K562 (cell line): ENCODE measurements around the gene TMEM131L. TPM values are rescaled to one million over a fixed set of nuclear protein-coding genes. Genes with fewer than 3 reads are reported as not detected.

Experiments used
- ARID4B ChIP-seq: sonication (generic); formaldehyde crosslinking; IDR thresholded peaks from 2 replicates; pipeline ENCODE4 v1.8.0; 2022; ENCODE audit warnings: mild to moderate bottlenecking, missing genetic modification reagents
- CBFA2T2 ChIP-seq: fragments of 450-650 bp; conservative IDR thresholded peaks from 2 replicates; pipeline ENCODE4 v1.6.1; 2017; ENCODE audit warnings: mild to moderate bottlenecking
- COPS2 ChIP-seq: fragments of 450-650 bp; conservative IDR thresholded peaks from 2 replicates; pipeline ENCODE4 v1.6.1; 2016; ENCODE audit warnings: mild to moderate bottlenecking, moderate library complexity
- ETV5 ChIP-seq: sonication (generic); formaldehyde crosslinking; IDR thresholded peaks from 2 replicates; pipeline ENCODE4 v1.4.0; 2020; ENCODE audit warnings: low read depth, mild to moderate bottlenecking, missing genetic modification reagents
- HDAC1 ChIP-seq, 2 experiments: fragments of 450-650 bp; IDR thresholded peaks; 2 replicates each; pipeline ENCODE4 v1.6.1; 2016 to 2017; ENCODE audit warnings: inconsistent platforms in 1 of 2, mild to moderate bottlenecking in 1 of 2, moderate library complexity in 1 of 2
- HNRNPH1 ChIP-seq: fragments of 200-400 bp; formaldehyde crosslinking; optimal IDR thresholded peaks from 2 replicates; pipeline ENCODE3; 2017; ENCODE audit warnings: low read depth, mild to moderate bottlenecking, low read length, moderate library complexity
- IRF1 ChIP-seq: sonication (generic); formaldehyde crosslinking; IDR thresholded peaks from 2 replicates; pipeline ENCODE4 v1.8.0; 2022; ENCODE audit warnings: missing genetic modification reagents, mild to moderate bottlenecking, borderline replicate concordance
- JUNB ChIP-seq: fragments of 450-650 bp; formaldehyde crosslinking; conservative IDR thresholded peaks from 2 replicates; pipeline ENCODE4 v1.4.0; 2020; ENCODE audit warnings: mild to moderate bottlenecking
- MAFG ChIP-seq: fragments of 450-650 bp; conservative IDR thresholded peaks from 2 replicates; pipeline ENCODE4 v1.6.1; 2016; ENCODE audit warnings: missing genetic modification characterization, missing compliant biosample characterization
- MCM5 ChIP-seq: fragments of 450-650 bp; IDR thresholded peaks from 2 replicates; pipeline ENCODE4 v1.6.1; 2016; ENCODE audit warnings: low read depth
- MTF1 ChIP-seq: fragments of 250-450 bp; sonication (Bioruptor Pico); IDR thresholded peaks from 2 replicates; pipeline ENCODE4 v1.9.0; 2021; ENCODE audit warnings: moderate library complexity, mild to moderate bottlenecking, inconsistent platforms, borderline replicate concordance
- NFRKB ChIP-seq: fragments of 450-650 bp; IDR thresholded peaks from 2 replicates; pipeline ENCODE4 v1.6.1; 2016; ENCODE audit warnings: low read depth
- NR3C1 ChIP-seq: sonication (generic); formaldehyde crosslinking; IDR thresholded peaks from 2 replicates; pipeline ENCODE4 v1.8.1; 2022; ENCODE audit warnings: missing genetic modification reagents
- PREB ChIP-seq: sonication (generic); formaldehyde crosslinking; IDR thresholded peaks from 2 replicates; pipeline ENCODE4 v1.8.1; 2023; ENCODE audit warnings: mild to moderate bottlenecking, missing genetic modification reagents
- RAD21 ChIP-seq, 2 experiments: fragments of 250-450 bp in 1 of 2; fragments of 450-650 bp in 1 of 2; sonication (Bioruptor Pico) in 1 of 2; formaldehyde crosslinking in 1 of 2; IDR thresholded peaks in 1 of 2; conservative IDR thresholded peaks in 1 of 2; 2 replicates each; pipeline versions ENCODE4 v1.4.0 to v1.8.0; 2020 to 2022; ENCODE audit warnings: mild to moderate bottlenecking in 2 of 2, moderate library complexity in 1 of 2
- RBM22 ChIP-seq: fragments of 200-400 bp; formaldehyde crosslinking; IDR thresholded peaks from 2 replicates; pipeline ENCODE4 v1.6.1; 2018; ENCODE audit warnings: low read length, low read depth; ENCODE audit not compliant: poor library complexity, severe bottlenecking
- RFX5 ChIP-seq: IDR thresholded peaks from 2 replicates; pipeline ENCODE4 v1.6.1; 2011; ENCODE audit warnings: low read depth, mild to moderate bottlenecking, improper control_type of control experiment, low read length
- TAF7 ChIP-seq: fragments of 450-650 bp; IDR thresholded peaks from 2 replicates; pipeline ENCODE4 v1.6.1; 2016; ENCODE audit warnings: missing genetic modification characterization, missing compliant biosample characterization
- TAL1 ChIP-seq: fragments of 450-650 bp; IDR thresholded peaks from 2 replicates; pipeline ENCODE4 v1.6.1; 2016; ENCODE audit warnings: mild to moderate bottlenecking
- ZC3H11A ChIP-seq: IDR thresholded peaks from 2 replicates; pipeline ENCODE4 v1.6.1; 2012; ENCODE audit warnings: low read depth, low read length, improper control_type of control experiment
- ZKSCAN3 ChIP-seq: fragments of 250-450 bp; sonication (Bioruptor Pico); IDR thresholded peaks from 2 replicates; pipeline ENCODE4 v1.4.0; 2020
- ZNF354B ChIP-seq: fragments of 250-450 bp; sonication (Bioruptor Pico); IDR thresholded peaks from 2 replicates; pipeline ENCODE4 v1.4.0; 2020
- ZNF75A ChIP-seq: fragments of 450-650 bp; formaldehyde crosslinking; IDR thresholded peaks from 2 replicates; pipeline ENCODE4 v1.4.0; 2020; ENCODE audit warnings: mild to moderate bottlenecking
- polyA plus RNA-seq, 8 experiments: library from polyadenylated mRNA; depleted of rRNA in 4 of 8; stranded (reverse) in 5 of 8; unstranded in 3 of 8; fragments of >200 nt; fragmentation: Nextera tagmentation in 2 of 8; fragmentation: Illumina TruSeq in 1 of 8; extraction: Ambion mirVana in 2 of 8; extraction: Trizol in 1 of 8; gene quantifications; 2 replicates each; pipeline versions ENCODE4 v1.2.1 to v1.2.3, GENCODE V29; 2011 to 2014; ENCODE audit warnings: inconsistent platforms in 1 of 8, missing spikeins in 1 of 8
- total RNA-seq, 7 experiments: library from RNA; depleted of rRNA in 6 of 7; stranded (reverse); fragments of >200 nt in 6 of 7; fragmentation: Illumina TruSeq in 2 of 7; extraction: Trizol in 2 of 7; gene quantifications; 2 replicates each; pipeline versions ENCODE4 v1.2.1 to v1.2.3, GENCODE V29; 2011 to 2021; ENCODE audit warnings: low replicate concordance in 1 of 7

The TMEM131L gene
- total and polyA plus RNA-seq, 9 of the 15 experiments (the other 6 are each of a cell fraction or from before 2014, with no cell fraction given), result 1.2 to 20.8 (median 12.9) TPM

- no peak for TF ChIP-seq RAD21 (CRISPR knock-in tag; conservative IDR thresholded peaks at IDR 0.05 in 1 of 2, IDR thresholded peaks at IDR 0.05 in 1 of 2)
- TF ChIP-seq RFX5, result no peak
- peak; percentile 97 for TF ChIP-seq CBFA2T2
- TF ChIP-seq MTF1, result no peak
- no peak for TF ChIP-seq PREB (CRISPR knock-in tag)
- peak; percentile 95 for TF ChIP-seq TAL1
- no peak for TF ChIP-seq JUNB (CRISPR knock-in tag)
- no peak for TF ChIP-seq TAF7
- no peak for TF ChIP-seq HDAC1 (IDR thresholded peaks at IDR 0.05)
- no peak for TF ChIP-seq ZNF354B
- no peak for TF ChIP-seq MAFG (tag)
- no peak for TF ChIP-seq MCM5
- TF ChIP-seq ETV5 (CRISPR knock-in tag), result no peak
- no peak for TF ChIP-seq HNRNPH1
- no peak for TF ChIP-seq IRF1 (CRISPR knock-in tag)
- TF ChIP-seq COPS2, result no peak
- TF ChIP-seq RBM22, result no peak
- no peak for TF ChIP-seq ARID4B
- no peak for TF ChIP-seq ZNF75A
- no peak for TF ChIP-seq ZC3H11A
- no peak for TF ChIP-seq ZKSCAN3 (CRISPR knock-in tag)
- no peak for TF ChIP-seq NR3C1 (CRISPR knock-in tag)
- TF ChIP-seq NFRKB, result no peak
Observed at GRCh38 chr4:153528705-153529485, 62.7 kb downstream of the TMEM131L start (continued).
